Ishikawa (cell line): ENCODE data around the gene SSR3.

Source experiments
- CEBPB ChIP-seq: IDR thresholded peaks from 2 replicates; pipeline ENCODE4 v1.6.1; 2012
- CREB1 ChIP-seq: IDR thresholded peaks from 2 replicates; pipeline ENCODE4 v1.6.1; 2012; ENCODE audit warnings: low read depth
- EGR1 ChIP-seq: IDR thresholded peaks from 2 replicates; pipeline ENCODE4 v1.6.1; 2012
- EP300 ChIP-seq: IDR thresholded peaks from 2 replicates; pipeline ENCODE4 v1.6.1; 2012; ENCODE audit warnings: borderline replicate concordance
- FOXM1 ChIP-seq: IDR thresholded peaks from 2 replicates; pipeline ENCODE4 v1.6.1; 2012; ENCODE audit warnings: low read depth, borderline replicate concordance
- MAX ChIP-seq: IDR thresholded peaks from 2 replicates; pipeline ENCODE4 v1.6.1; 2012
- NFIC ChIP-seq: IDR thresholded peaks from 2 replicates; pipeline ENCODE4 v1.6.1; 2012
- RAD21 ChIP-seq: IDR thresholded peaks from 2 replicates; pipeline ENCODE4 v1.6.1; 2012; ENCODE audit warnings: low read depth
- REST ChIP-seq: IDR thresholded peaks from 2 replicates; pipeline ENCODE4 v1.6.1; 2012; ENCODE audit warnings: low read depth, mild to moderate bottlenecking
- TAF1 ChIP-seq: IDR thresholded peaks from 2 replicates; pipeline ENCODE4 v1.6.1; 2012; ENCODE audit warnings: low read depth, mild to moderate bottlenecking
- TCF12 ChIP-seq: IDR thresholded peaks from 2 replicates; pipeline ENCODE4 v1.6.1; 2012; ENCODE audit warnings: low read depth
- TEAD4 ChIP-seq: IDR thresholded peaks from 2 replicates; pipeline ENCODE4 v1.6.1; 2012
- USF1 ChIP-seq: IDR thresholded peaks from 2 replicates; pipeline ENCODE4 v1.6.1; 2012
- YY1 ChIP-seq: IDR thresholded peaks from 2 replicates; pipeline ENCODE4 v1.6.1; 2012; ENCODE audit warnings: low read depth
- ZBTB7A ChIP-seq: IDR thresholded peaks from 2 replicates; pipeline ENCODE4 v1.6.1; 2012; ENCODE audit warnings: low read depth

Gene SSR3

GRCh38 chr3:156594219-156594683 lies 39.3 kb upstream of the SSR3 start:
- no peak for TF ChIP-seq RAD21
- TF ChIP-seq ZBTB7A, result no peak
- TF ChIP-seq EGR1, result no peak
- no peak for TF ChIP-seq NFIC
- no peak for TF ChIP-seq TCF12
- no peak for TF ChIP-seq TEAD4
- TF ChIP-seq TAF1, result no peak
- TF ChIP-seq YY1, result no peak
- no peak for TF ChIP-seq EP300
- no peak for TF ChIP-seq FOXM1
- TF ChIP-seq REST, result no peak
- TF ChIP-seq CREB1, result no peak
- no peak for TF ChIP-seq MAX
- no peak for TF ChIP-seq USF1
- no peak for TF ChIP-seq CEBPB

DNA sequence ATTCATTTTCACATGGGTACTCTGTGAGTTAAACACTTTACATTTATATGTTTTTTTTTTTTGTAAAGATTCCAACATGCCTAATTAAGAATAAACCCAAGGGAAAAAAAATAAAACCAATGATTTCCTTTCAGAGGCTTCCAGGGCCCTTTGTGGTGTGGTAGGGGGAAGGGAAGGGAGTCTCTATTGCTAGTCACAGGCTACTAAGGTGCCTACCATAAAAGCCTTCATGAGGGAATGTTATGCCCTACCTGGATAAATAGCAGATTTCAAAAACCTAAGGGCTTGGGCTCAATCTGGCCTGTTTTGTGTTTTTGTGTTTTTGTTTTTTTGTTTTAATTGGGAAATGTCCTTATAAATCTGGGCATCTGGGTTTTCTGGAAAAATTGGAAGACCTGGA lies 38.9 kb upstream of the SSR3 start:
- TF ChIP-seq CREB1 (no peak), EP300 (no peak), MAX (no peak), NFIC (no peak), TAF1 (no peak), RAD21 (no peak), TEAD4 (no peak), REST (no peak), YY1 (no peak), TCF12 (no peak), EGR1 (no peak), ZBTB7A (no peak)

- TF ChIP-seq REST (no peak), NFIC (no peak), TEAD4 (no peak), EP300 (no peak), CREB1 (no peak), TCF12 (no peak), USF1 (no peak), YY1 (no peak), EGR1 (no peak), ZBTB7A (no peak), TAF1 (no peak), FOXM1 (no peak), CEBPB (no peak)
These were observed 32.8 kb upstream of the SSR3 start for GRCh38 chr3:156587760-156588069.

DNA sequence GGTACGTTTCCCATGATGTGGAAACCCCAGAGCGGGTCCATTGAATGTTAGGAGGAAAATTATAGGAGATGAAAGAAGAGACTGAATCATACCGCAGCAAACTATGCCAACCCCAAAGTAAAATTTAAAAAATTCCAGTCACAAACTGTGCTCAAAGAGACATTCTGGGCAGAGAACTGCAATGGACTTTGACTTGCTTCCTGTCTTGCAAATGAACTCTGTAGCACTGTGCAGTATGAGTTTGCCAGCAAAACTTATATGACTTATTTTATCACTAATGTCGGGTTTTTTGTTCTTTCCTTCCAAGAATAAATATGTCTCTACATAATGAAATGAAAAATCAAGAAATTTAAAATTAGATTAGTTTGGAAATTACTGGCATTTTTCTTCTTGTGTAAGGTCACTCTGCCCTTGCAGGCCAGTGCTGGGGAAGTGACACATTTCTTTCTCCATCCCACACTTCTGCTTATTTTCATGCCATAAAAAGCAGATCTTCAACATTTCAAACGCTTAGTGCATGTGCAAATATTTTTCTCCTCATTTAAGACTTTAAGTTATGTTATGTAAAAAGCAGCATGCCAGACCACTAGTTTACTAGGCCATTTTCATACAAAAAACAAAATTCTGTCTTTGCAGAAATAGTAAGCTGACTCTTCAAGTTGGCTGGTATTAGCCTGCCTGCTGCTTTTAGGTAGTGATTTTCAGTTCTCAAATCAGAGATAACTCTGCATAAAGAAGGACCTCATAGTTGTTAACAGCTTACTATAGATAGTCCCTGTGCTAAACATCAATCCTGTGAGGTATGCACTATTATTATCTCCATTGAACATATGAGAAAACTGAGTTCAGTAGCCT lies 32.2 kb upstream of the SSR3 start:
- TF ChIP-seq TEAD4 (no peak), RAD21 (no peak), EGR1 (no peak), EP300 (no peak), ZBTB7A (no peak)
